Naive thymus-derived CD8-positive, alpha-beta T cell (primary cell): ENCODE results near the gene PPFIA4. TPM values are rescaled to one million over a fixed set of nuclear protein-coding genes. Genes with fewer than 3 reads are reported as not detected.

Source experiments
- ATAC-seq, 2 donors: fragments of 150-1000 bp; cut with Tn5 transposase in 1 of 2; sonication (Bioruptor Pico), chemical (Tn5 transposase) in 1 of 2; 1 replicate in 1 of 2; 2 replicates in 1 of 2; pipeline ENCODE4 v1.10.0; 2021; ENCODE audit warnings: mild to moderate bottlenecking in 2 of 2, moderate library complexity in 2 of 2
- POLR2A ChIA-PET: fragments of 350-600 bp; sonication (Branson Sonifier 250); formaldehyde crosslinking; loops from one replicate; lab custom pipeline; 2021; ENCODE audit warnings: antibody characterized with exemption; lab: Charles Lee
- DNase-seq, 10 donors: peaks; one replicate each; pipeline versions ENCODE4 v3.0.0 to v3.0.0-alpha.2; 2020 to 2022
- H3K27ac Mint-ChIP-seq, 10 donors: one replicate each; pipeline ENCODE4 v1.8.0; 2020 to 2022; ENCODE audit warnings: mild to moderate bottlenecking in 10 of 10, mixed read lengths in 10 of 10, moderate library complexity in 4 of 10, inconsistent platforms in 1 of 10
- H3K27me3 Mint-ChIP-seq, 5 donors: one replicate each; pipeline ENCODE4 v1.8.0; 2021 to 2022; ENCODE audit warnings: mixed read lengths in 5 of 5
- H3K36me3 Mint-ChIP-seq, 3 donors: one replicate each; pipeline ENCODE4 v1.8.0; 2020 to 2022; ENCODE audit warnings: mixed read lengths in 3 of 3, mild to moderate bottlenecking in 2 of 3, inconsistent platforms in 1 of 3
- H3K4me1 Mint-ChIP-seq, 4 donors: one replicate each; pipeline ENCODE4 v1.8.0; 2021 to 2022; ENCODE audit warnings: mixed read lengths in 4 of 4
- H3K4me3 Mint-ChIP-seq, 10 donors: one replicate each; pipeline ENCODE4 v1.8.0; 2020 to 2022; ENCODE audit warnings: mild to moderate bottlenecking in 10 of 10, mixed read lengths in 10 of 10, moderate library complexity in 6 of 10, inconsistent platforms in 1 of 10
- H3K9me3 Mint-ChIP-seq, 9 donors: one replicate each; pipeline ENCODE4 v1.8.0; 2020 to 2022; ENCODE audit warnings: mixed read lengths in 9 of 9, mild to moderate bottlenecking in 3 of 9, inconsistent platforms in 1 of 9, moderate library complexity in 1 of 9
- polyA plus RNA-seq, 3 donors: library from polyadenylated mRNA; unstranded; fragments of 300-500 nt; fragmentation: Illumina TruSeq; gene quantifications; one replicate each; pipeline ENCODE4 v1.2.3, GENCODE V29; 2021
- total RNA-seq, 8 experiments: library from RNA in 2 of 8; stranded (reverse) in 2 of 8; gene quantifications; one replicate each; pipeline ENCODE4 v1.2.3 and lab custom pipeline; 2021 to 2026

PPFIA4 gene
- total and polyA plus RNA-seq, 5 experiments from 2014 or later = 0.18 to 1.6 (median 1.4) TPM; not detected in 2

- Mint-ChIP-seq H3K9me3 (no peaks in the 10 kb centered on the region), H3K36me3 (no peaks in the 10 kb centered on the region), H3K4me1 (peaks cover 3 to 12% (median 7%) of the 10 kb centered on the region in 4 donors), H3K27me3 (peaks cover 16 to 42% (median 31%) of the 10 kb centered on the region in 5 donors), H3K27ac (no peak overlapping the region), H3K4me3 (no peak overlapping the region)
- POLR2A ChIA-PET = no interaction called here
- DNase-seq = no peak
- ATAC-seq = no peak
Observed at GRCh38 chr1:203072911-203073310, 46.6 kb downstream of the PPFIA4 start.

DNA sequence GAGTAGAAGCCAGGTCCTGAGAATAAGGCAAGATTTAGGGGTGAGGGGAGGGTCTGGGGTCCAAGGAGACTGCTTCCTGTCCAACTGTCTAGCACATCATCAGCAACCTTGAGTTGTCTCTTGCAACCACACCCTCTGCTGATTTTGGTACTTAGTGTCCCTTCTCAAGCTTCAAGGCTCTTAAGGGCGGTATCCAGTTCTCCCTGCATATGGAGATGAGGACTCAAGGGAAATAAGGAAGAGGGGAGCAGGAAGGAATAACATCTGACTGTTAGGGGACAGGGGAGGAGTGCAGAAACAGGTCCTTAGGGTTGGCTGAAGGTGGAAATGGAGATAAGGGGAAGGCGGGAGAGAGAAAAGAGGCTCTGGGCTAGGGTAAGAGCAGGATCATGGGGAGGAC is 47.2 kb downstream of the PPFIA4 start:
- no peak for ATAC-seq
- no peak overlapping the region for H3K4me3 Mint-ChIP-seq

DNA sequence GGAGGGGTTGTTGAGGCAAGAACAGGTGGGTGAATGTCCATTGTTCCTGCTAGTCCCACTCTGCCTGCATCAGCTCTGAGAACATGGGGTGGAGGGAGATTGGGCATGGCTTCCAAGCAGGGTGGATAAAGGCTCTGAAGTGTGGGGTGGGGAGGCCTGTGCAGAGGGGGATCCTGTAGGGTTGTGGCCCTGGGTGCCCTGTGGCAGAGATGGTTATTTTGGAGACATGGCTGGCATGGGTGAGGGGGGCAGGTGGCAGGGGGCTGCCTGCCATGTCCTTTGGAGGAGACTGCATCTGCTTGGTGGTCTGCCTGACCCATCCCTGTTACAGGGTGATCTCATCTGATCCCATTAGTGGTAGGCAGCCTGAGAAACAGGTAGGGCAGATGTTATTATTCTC is 48.3 kb downstream of the PPFIA4 start:
- ATAC-seq (no peak), DNase-seq (no peak)
- Mint-ChIP-seq H3K27me3 (peaks cover 20 to 55% (median 36%) of the 10 kb centered on the region in 5 donors), H3K4me3 (peak overlapping the region in 4 of 10 donors; percentile 28 to 66 (median 49)), H3K27ac (peak overlapping the region in 1 of 10 donors; percentile 29), H3K4me1 (peaks cover 3 to 8% (median 6%) of the 10 kb centered on the region in 4 donors), H3K9me3 (no peaks in the 10 kb centered on the region), H3K36me3 (no peaks in the 10 kb centered on the region)
- POLR2A ChIA-PET = no interaction called here

More for the DNA sequence above, 47.2 kb downstream of the PPFIA4 start:
- Mint-ChIP-seq H3K36me3 (no peaks in the 10 kb centered on the region), H3K4me1 (peaks cover 3 to 12% (median 7%) of the 10 kb centered on the region in 4 donors), H3K27ac (no peak overlapping the region), H3K27me3 (peaks cover 16 to 46% (median 31%) of the 10 kb centered on the region in 5 donors), H3K9me3 (no peaks in the 10 kb centered on the region)
- DNase-seq = no peak
- POLR2A ChIA-PET = no interaction called here

DNA sequence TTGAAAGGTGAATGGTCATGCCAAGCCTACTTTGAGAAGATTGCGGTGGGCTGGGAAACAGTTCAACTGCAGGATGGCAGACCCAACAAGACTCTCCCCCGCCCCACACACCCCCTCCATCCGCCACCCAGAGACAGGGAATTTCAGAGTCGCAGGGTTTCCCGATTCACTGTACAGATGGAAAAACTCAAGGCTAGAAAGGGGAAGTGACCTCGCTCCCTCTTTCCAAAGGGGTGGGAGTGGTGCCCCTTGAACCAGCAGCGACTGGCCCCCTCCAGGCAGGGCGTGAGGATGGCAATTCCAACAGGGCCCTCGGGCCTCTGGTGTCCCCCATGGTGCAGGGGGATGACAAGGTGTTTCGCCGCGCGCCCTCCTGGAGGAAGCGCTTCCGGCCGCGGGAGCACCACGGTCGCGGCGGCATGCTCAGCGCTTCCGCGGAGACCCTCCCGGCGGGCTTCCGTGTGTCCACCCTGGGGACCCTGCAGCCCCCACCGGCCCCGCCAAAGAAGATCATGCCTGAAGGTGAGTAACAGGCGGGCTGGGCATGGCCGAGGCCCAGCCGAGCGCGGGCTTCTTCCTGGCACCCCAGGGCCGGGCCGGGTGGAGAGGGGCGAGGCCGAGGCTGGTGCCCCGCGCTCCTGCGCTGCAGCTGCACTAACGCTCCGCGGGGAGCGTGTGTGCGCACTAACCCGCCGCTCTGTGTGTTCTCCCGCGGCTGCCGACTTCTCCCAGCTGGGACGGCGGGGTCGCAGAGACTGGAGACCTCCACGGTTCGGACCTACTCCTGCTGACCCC is 49.1 kb downstream of the PPFIA4 start:
- Mint-ChIP-seq H3K27ac (no peak overlapping the region), H3K4me3 (peak overlapping the region in 8 of 10 donors; percentile 12 to 66 (median 30)), H3K4me1 (peaks cover 3 to 8% (median 6%) of the 10 kb centered on the region in 4 donors), H3K27me3 (peaks cover 20 to 63% (median 42%) of the 10 kb centered on the region in 5 donors), H3K36me3 (no peaks in the 10 kb centered on the region), H3K9me3 (no peaks in the 10 kb centered on the region)
- ATAC-seq (peak; percentile 62 to 65), DNase-seq (no peak)
- POLR2A ChIA-PET = no interaction called here

DNA sequence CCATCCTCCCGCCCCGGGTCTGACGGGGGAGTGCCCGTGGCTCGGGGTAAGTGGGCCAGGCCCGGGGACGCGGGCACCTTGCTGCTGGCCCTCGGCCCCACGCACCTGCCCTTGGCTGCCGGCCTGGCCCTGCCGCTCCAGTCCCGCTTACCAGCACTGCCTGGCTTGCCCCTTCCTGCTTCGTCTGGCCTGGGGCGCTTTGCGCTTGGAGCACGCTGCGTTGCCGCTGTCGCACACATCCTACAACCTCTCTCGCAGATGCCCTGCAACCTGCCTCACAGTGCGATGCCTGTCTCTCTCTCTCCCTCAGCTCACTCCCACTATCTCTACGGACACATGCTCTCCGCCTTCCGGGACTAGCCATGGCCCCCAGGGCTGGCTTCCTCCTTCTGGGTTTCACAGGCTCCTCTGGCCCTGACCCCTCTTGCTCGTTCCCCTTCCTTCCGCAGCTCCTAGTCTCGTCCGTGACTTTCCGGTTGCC is 49.8 kb downstream of the PPFIA4 start:
- H3K9me3 Mint-ChIP-seq = no peaks in the 10 kb centered on the region
- H3K27ac Mint-ChIP-seq = peak overlapping the region in 1 of 10 donors; percentile 28
- H3K27me3 Mint-ChIP-seq = peaks cover 20 to 66% (median 42%) of the 10 kb centered on the region in 5 donors
- no peaks in the 10 kb centered on the region for H3K36me3 Mint-ChIP-seq
- H3K4me1 Mint-ChIP-seq = peaks cover 3 to 8% (median 6%) of the 10 kb centered on the region in 4 donors
- ATAC-seq (no peak), DNase-seq (no peak)
- peak overlapping the region; percentile 45 to 86 (median 68) for H3K4me3 Mint-ChIP-seq
- POLR2A ChIA-PET = no interaction called here

DNA sequence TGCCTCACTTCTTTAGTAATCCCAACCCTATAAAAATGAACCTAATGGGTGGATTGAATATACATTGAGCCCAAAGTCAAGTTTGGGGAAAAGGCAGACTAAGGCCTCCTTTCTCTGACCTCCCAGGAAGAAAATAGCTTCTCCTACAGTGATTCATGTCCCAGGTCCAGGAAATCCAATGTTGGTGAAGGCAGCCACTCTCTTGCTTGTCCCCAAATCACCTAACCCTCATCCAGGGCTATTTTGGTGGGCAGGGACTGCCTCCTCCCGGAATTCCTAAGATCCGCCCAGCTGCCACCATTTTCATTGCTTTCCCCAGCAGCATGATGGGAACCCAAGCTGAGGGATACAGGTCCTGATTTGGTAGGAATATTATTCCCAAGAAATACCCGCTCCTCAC is 51.1 kb downstream of the PPFIA4 start:
- Mint-ChIP-seq H3K9me3 (no peaks in the 10 kb centered on the region), H3K4me3 (no peak overlapping the region), H3K27me3 (peaks cover 20 to 79% (median 42%) of the 10 kb centered on the region in 5 donors), H3K4me1 (peaks cover 3 to 8% (median 6%) of the 10 kb centered on the region in 4 donors), H3K36me3 (no peaks in the 10 kb centered on the region), H3K27ac (no peak overlapping the region)
- DNase-seq = no peak
- no peak for ATAC-seq
- POLR2A ChIA-PET = no interaction called here

- Mint-ChIP-seq H3K36me3 (no peaks in the 10 kb centered on the region), H3K27ac (peak overlapping the region in 1 of 10 donors; percentile 2), H3K4me1 (peaks cover 3 to 8% (median 6%) of the 10 kb centered on the region in 4 donors), H3K9me3 (no peaks in the 10 kb centered on the region), H3K27me3 (peaks cover 20 to 79% (median 40%) of the 10 kb centered on the region in 5 donors), H3K4me3 (no peak overlapping the region)
- POLR2A ChIA-PET = no interaction called here
- DNase-seq (no peak), ATAC-seq (no peak)
Observed at GRCh38 chr1:203077956-203078355, 51.7 kb downstream of the PPFIA4 start.

GRCh38 chr1:203078478-203078877 is 52.2 kb downstream of the PPFIA4 start:
- H3K9me3 Mint-ChIP-seq = no peaks in the 10 kb centered on the region
- peaks cover 16 to 74% (median 35%) of the 10 kb centered on the region in 5 donors for H3K27me3 Mint-ChIP-seq
- H3K36me3 Mint-ChIP-seq = no peaks in the 10 kb centered on the region
- no peak for DNase-seq
- H3K4me3 Mint-ChIP-seq = no peak overlapping the region
- H3K4me1 Mint-ChIP-seq = peaks cover 3 to 8% (median 6%) of the 10 kb centered on the region in 4 donors
- H3K27ac Mint-ChIP-seq = no peak overlapping the region
- POLR2A ChIA-PET = no interaction called here
- no peak for ATAC-seq

DNA sequence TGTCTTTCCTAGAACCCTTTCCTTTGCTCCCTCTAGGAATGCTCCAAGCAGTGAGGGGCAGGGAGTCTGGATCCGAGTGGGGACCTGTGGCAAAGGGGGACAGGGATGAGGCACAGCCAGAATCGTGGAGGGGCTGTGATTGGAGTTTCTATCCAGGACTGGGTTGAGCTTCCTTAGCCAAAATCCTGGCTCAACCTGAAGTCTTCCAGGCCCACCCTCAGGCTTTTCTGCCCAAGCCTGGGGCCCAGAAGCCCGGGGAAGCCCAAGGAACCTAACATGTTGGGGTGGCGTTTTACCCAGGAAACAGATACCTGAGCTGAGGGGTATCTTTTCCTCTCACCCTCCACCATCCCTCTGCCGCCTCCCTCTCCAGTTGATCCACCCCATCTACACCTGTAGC is 54.2 kb downstream of the PPFIA4 start:
- H3K27ac Mint-ChIP-seq = no peak overlapping the region
- no peak for ATAC-seq
- DNase-seq = no peak
- no peak overlapping the region for H3K4me3 Mint-ChIP-seq
- no peaks in the 10 kb centered on the region for H3K36me3 Mint-ChIP-seq
- peaks cover 3 to 7% (median 5%) of the 10 kb centered on the region in 4 donors for H3K4me1 Mint-ChIP-seq
- POLR2A ChIA-PET = interaction anchor here (0.7 kb wide), 1 partner anchor 185 kb away, joined by 3 read pairs; no protein-coding TSS in a partner anchor
- peaks cover 8 to 58% (median 24%) of the 10 kb centered on the region in 5 donors for H3K27me3 Mint-ChIP-seq
- H3K9me3 Mint-ChIP-seq = no peaks in the 10 kb centered on the region

- ATAC-seq = no peak
- Mint-ChIP-seq H3K27me3 (peaks cover 6 to 49% (median 19%) of the 10 kb centered on the region in 5 donors), H3K36me3 (no peaks in the 10 kb centered on the region)
Observed at GRCh38 chr1:203081465-203082230, 55.4 kb downstream of the PPFIA4 start.

GRCh38 chr1:203082231-203082505 is 55.9 kb downstream of the PPFIA4 start:
- Mint-ChIP-seq H3K27ac (no peak overlapping the region), H3K4me3 (no peak overlapping the region), H3K9me3 (no peaks in the 10 kb centered on the region), H3K27me3 (peaks cover 6 to 47% (median 14%) of the 10 kb centered on the region in 5 donors), H3K36me3 (no peaks in the 10 kb centered on the region), H3K4me1 (no peaks in the 10 kb centered on the region)
- no peak for DNase-seq
- POLR2A ChIA-PET = no interaction called here
- ATAC-seq = no peak

More at GRCh38 chr1:203081465-203082230, 55.4 kb downstream of the PPFIA4 start:
- Mint-ChIP-seq H3K4me3 (no peak overlapping the region), H3K27ac (no peak overlapping the region), H3K4me1 (no peaks in the 10 kb centered on the region), H3K9me3 (no peaks in the 10 kb centered on the region)
- DNase-seq = no peak
- POLR2A ChIA-PET = no interaction called here

DNA sequence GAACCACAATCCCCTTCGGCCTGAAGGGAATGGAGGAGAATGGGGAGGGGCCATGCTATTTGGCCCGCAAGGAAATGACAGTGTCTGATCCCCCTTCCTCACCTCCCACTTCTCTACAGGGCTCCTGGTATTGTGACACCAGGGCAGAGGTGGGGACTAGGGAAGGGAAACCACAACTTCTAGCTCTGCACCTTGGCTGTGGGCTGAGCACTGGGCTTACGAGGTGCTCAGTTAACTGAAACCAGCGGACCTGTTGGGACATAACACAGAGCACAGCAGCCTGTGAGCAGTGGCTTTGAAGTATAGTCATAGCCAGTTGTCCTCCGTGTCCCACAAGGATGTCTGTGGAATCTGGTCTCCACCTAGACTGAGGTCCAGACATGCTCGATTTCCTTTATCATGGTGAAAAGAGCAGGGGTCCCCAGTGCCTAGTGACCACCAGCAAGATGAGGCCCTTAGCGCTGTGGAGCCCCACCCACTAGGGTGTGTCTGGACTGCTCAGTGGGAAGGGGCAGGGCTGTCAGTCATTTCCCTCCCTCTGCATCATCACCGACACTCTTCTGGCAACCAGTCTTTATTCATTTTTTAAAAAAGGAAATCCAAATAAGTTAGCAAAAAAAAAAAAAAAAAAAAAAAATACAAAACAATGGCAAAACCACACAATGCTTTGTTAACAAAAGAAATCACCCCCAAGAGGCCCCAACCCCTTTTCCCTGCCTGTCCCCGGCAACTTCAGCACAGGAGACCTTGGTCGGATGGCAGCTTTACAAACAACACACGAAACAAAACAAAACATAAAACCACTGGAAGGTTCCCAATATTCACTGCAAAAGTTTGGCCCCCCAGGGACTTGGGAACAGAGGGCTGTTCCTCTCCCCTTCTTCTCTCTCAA is 56.5 kb downstream of the PPFIA4 start:
- H3K27ac Mint-ChIP-seq = no peak overlapping the region
- H3K27me3 Mint-ChIP-seq = peaks cover 4 to 41% (median 8%) of the 10 kb centered on the region in 5 donors
- H3K4me3 Mint-ChIP-seq = no peak overlapping the region
- POLR2A ChIA-PET = no interaction called here
- no peaks in the 10 kb centered on the region for H3K9me3 Mint-ChIP-seq
- ATAC-seq (no peak), DNase-seq (peak in 1 of 10 donors; percentile 9)
- no peaks in the 10 kb centered on the region for H3K4me1 Mint-ChIP-seq
- no peaks in the 10 kb centered on the region for H3K36me3 Mint-ChIP-seq
